OCI-LY1 (cell line): ENCODE measurements around the gene KCNK7.
A peak's percentile ranks its signal among the peaks of the same experiment; 100 is the strongest.

Source experiments
- H2AFZ ChIP-seq: fragments of 200-600 bp; sonication (generic), shearing (Covaris generic); 2 replicates; pipeline ENCODE4 v1.6.0; 2014; ENCODE audit warnings: antibody characterized with exemption, mild to moderate bottlenecking, low read length
- H3F3A ChIP-seq: fragments of 200-600 bp; sonication (generic), shearing (Covaris generic); 2 replicates; pipeline ENCODE4 v1.6.0; 2014; ENCODE audit warnings: mild to moderate bottlenecking, antibody characterized with exemption, low read length, moderate library complexity; ENCODE audit not compliant: insufficient read depth
- H3K27ac ChIP-seq: fragments of 200-600 bp; sonication (generic); 2 replicates; pipeline ENCODE4 v1.5.1; 2014; ENCODE audit warnings: low read length, mixed run types, mild to moderate bottlenecking, low read depth; ENCODE audit not compliant: poor library complexity, severe bottlenecking
- H3K27me3 ChIP-seq: fragments of 200-600 bp; sonication (generic); 2 replicates; pipeline ENCODE4 v1.6.0; 2014; ENCODE audit warnings: antibody characterized with exemption, mild to moderate bottlenecking, low read length, moderate library complexity; ENCODE audit not compliant: insufficient read depth
- H3K36me3 ChIP-seq: fragments of 200-600 bp; sonication (generic); 2 replicates; pipeline ENCODE4 v1.6.1; 2014; ENCODE audit warnings: mild to moderate bottlenecking, antibody characterized with exemption, low read length, moderate library complexity, mixed read lengths; ENCODE audit not compliant: insufficient read depth
- H3K4me1 ChIP-seq: fragments of 200-600 bp; sonication (generic); 2 replicates; pipeline ENCODE4 v1.5.1; 2014; ENCODE audit warnings: mild to moderate bottlenecking, low read length, moderate library complexity; ENCODE audit not compliant: insufficient read depth, severe bottlenecking
- H3K4me2 ChIP-seq: fragments of 200-600 bp; sonication (generic), shearing (Covaris generic); 2 replicates; pipeline ENCODE4 v1.6.1; 2014; ENCODE audit warnings: low read length
- H3K4me3 ChIP-seq: fragments of 200-600 bp; sonication (generic); 2 replicates; pipeline ENCODE4 v1.5.1; 2014; ENCODE audit warnings: low read length, low read depth, mild to moderate bottlenecking, mixed read lengths; ENCODE audit not compliant: poor library complexity, severe bottlenecking
- H3K79me2 ChIP-seq: fragments of 200-600 bp; shearing (Covaris generic); 2 replicates; pipeline ENCODE4 v1.6.1; 2016; ENCODE audit warnings: mixed run types, low read length, mixed read lengths; ENCODE audit not compliant: insufficient read depth
- H3K9ac ChIP-seq: fragments of 200-600 bp; sonication (generic), shearing (Covaris generic); 2 replicates; pipeline ENCODE4 v1.6.1; 2014; ENCODE audit warnings: mild to moderate bottlenecking, low read length, mixed read lengths
- H3K9me2 ChIP-seq: fragments of 200-600 bp; sonication (generic), shearing (Covaris generic); 2 replicates; pipeline ENCODE4 v1.6.1; 2014; ENCODE audit warnings: low read depth, mild to moderate bottlenecking, low read length, mixed read lengths
- H3K9me3 ChIP-seq: fragments of 200-600 bp; shearing (Covaris generic); 2 replicates; pipeline ENCODE4 v1.6.1; 2014; ENCODE audit warnings: low read length, mixed read lengths
- H4K20me1 ChIP-seq: fragments of 200-600 bp; sonication (generic), shearing (Covaris generic); 2 replicates; pipeline ENCODE4 v1.6.0; 2016; ENCODE audit warnings: mild to moderate bottlenecking, low read length; ENCODE audit not compliant: insufficient read depth
- EZH2 ChIP-seq: fragments of 200-600 bp; sonication (generic), shearing (Covaris generic); IDR thresholded peaks from 2 replicates; pipeline ENCODE4 v1.8.0; 2017; ENCODE audit warnings: borderline replicate concordance, mixed run types, mild to moderate bottlenecking, antibody characterized with exemption, low read length, moderate library complexity, mixed read lengths
- TF ChIP-seq, protein P1 (sequence below): fragments of 200-600 bp; sonication (generic), shearing (Covaris generic); IDR thresholded peaks from 2 replicates; pipeline ENCODE4 v1.5.1; 2017; ENCODE audit warnings: mild to moderate bottlenecking, antibody characterized with exemption, low read length, moderate library complexity, mixed read lengths

Gene KCNK7

DNA sequence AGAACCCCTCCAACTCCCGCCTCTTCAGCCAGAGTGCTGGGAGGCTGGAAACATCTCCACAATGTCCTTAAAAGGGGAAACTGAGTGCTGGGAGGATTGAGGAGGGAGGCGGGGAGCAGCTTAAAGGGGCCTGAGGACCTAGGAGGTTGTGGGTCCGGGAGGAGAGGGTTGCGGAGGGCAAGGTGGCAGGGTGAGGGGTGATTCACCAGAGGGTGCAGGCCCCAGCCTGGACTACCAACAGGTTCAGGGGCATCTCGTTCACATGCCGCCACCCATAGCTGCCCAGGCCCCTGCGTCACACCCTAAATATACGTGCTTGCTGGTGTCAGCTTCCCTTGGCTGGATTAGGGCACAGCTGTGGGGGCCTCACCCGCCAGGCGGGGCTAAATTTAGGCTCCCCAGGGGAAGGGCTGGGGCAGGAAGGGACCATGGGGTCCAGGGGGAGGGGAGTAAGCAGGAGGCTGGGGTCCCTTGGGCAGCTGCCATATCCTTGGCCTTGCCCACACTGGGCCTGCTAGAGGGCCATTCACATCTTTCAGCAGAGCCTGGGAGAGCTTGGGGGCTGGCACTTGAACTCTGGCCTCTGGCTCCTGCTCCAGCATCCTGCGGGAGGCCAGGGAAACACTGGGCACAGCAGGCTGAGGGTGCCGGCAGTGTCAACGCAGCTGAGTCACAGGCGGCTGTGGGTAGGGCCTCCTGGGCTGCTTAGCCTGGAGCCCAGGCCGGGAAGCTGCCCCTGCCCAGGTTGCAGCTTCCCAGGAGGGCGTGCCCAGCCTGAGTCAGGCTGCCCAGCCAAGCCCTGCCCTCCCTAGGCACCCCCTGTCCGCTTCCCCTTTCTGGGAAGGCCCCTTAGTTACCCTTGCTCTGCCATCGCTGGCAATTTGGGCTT, 18.5 kb downstream of the KCNK7 start:
- no peak overlapping the region for H3K27ac ChIP-seq
- peaks cover 5% of the 10 kb centered on the region for H3K27me3 ChIP-seq
- TF ChIP-seq, protein P1, sequence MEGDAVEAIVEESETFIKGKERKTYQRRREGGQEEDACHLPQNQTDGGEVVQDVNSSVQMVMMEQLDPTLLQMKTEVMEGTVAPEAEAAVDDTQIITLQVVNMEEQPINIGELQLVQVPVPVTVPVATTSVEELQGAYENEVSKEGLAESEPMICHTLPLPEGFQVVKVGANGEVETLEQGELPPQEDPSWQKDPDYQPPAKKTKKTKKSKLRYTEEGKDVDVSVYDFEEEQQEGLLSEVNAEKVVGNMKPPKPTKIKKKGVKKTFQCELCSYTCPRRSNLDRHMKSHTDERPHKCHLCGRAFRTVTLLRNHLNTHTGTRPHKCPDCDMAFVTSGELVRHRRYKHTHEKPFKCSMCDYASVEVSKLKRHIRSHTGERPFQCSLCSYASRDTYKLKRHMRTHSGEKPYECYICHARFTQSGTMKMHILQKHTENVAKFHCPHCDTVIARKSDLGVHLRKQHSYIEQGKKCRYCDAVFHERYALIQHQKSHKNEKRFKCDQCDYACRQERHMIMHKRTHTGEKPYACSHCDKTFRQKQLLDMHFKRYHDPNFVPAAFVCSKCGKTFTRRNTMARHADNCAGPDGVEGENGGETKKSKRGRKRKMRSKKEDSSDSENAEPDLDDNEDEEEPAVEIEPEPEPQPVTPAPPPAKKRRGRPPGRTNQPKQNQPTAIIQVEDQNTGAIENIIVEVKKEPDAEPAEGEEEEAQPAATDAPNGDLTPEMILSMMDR: no peak
- no peak for TF ChIP-seq EZH2
- peaks cover 34% of the 10 kb centered on the region for H3K4me1 ChIP-seq
- H3F3A ChIP-seq: no peaks in the 10 kb centered on the region; the same call in 1 of the 2 replicates
- H3K4me3 ChIP-seq: no peak overlapping the region
- no peaks in the 10 kb centered on the region for H3K9me2 ChIP-seq
- no peak overlapping the region for H3K9ac ChIP-seq
- H4K20me1 ChIP-seq: no peaks in the 10 kb centered on the region
- no peaks in the 10 kb centered on the region; the same call in 1 of the 2 replicates for H3K36me3 ChIP-seq
- H3K9me3 ChIP-seq: no peaks in the 10 kb centered on the region
- peak overlapping the region; percentile 63; the same call in 1 of the 2 replicates for H3K4me2 ChIP-seq
- H3K79me2 ChIP-seq: no peaks in the 10 kb centered on the region
- no peak overlapping the region for H2AFZ ChIP-seq

- Histone ChIP-seq H3K4me2 (peak overlapping the region; percentile 63), H3K27ac (no peak overlapping the region), H3K9ac (peak overlapping the region; percentile 48; the same call in 1 of the 2 replicates), H3K9me2 (no peaks in the 10 kb centered on the region), H3K79me2 (no peaks in the 10 kb centered on the region), H3F3A (no peaks in the 10 kb centered on the region; the same call in 1 of the 2 replicates), H2AFZ (no peak overlapping the region), H4K20me1 (no peaks in the 10 kb centered on the region), H3K4me3 (peak overlapping the region; percentile 54), H3K36me3 (no peaks in the 10 kb centered on the region; the same call in 1 of the 2 replicates), H3K27me3 (peaks cover 5% of the 10 kb centered on the region; the same call in 1 of the 2 replicates), H3K4me1 (peaks cover 42% of the 10 kb centered on the region), H3K9me3 (no peaks in the 10 kb centered on the region)
- no peak for TF ChIP-seq EZH2
- TF ChIP-seq, protein P1: no peak
Measured at GRCh38 chr11:65576232-65576866, 19.3 kb downstream of the KCNK7 start.

DNA sequence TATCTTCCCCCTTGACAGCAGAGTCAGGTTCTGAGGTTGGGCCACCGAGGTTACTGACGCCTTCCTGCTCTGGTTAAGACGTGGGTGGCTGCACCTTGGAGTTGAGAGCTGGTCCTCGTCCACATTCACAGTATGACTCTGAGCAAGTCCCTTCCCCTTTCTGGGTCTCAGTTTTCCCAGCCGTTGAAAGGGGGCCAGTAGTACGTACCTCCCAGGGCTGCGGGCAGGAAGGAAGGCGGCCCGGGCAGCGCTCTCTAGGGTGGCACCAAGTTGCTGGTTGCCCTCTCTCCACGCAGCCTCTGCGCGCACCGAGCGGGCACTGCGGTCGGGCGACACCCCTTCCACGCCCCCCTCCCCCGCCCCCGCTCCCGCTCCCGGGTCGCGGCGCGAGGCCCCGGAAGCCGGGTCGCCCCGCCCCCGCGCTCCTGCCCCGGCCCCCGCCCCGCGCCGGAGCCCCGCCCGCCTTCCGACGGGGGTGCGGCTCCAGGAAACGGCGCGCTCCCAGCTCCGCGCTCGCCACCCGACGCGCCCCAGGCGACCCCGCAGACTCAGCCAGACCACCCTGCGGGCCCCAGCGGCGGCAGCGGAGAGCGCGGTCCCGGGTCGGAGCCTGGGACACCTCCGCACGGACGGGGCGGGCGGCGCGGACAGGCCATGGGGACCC, 19.9 kb downstream of the KCNK7 start, which contains the start of gene EHBP1L1:
TSS of gene EHBP1L1 (plus strand) at position 486 of the 664 bp plus-strand sequence. CDS start 250 bp downstream, outside the sequence.
- TF ChIP-seq, protein P1: no peak
- no peak for TF ChIP-seq EZH2
- Histone ChIP-seq H3K27me3 (0 out of 2 replicates have a peak, but pooled peaks cover 5% of the 10 kb centered on the region), H3F3A (no peaks in the 10 kb centered on the region; the same call in 1 of the 2 replicates), H3K79me2 (no peaks in the 10 kb centered on the region), H4K20me1 (no peaks in the 10 kb centered on the region), H3K4me2 (peak within 1 kb of the TSS; percentile 84), H3K9me2 (no peaks in the 10 kb centered on the region), H2AFZ (no peak within 1 kb of the TSS), H3K9me3 (no peaks in the 10 kb centered on the region), H3K4me3 (peak within 1 kb of the TSS; percentile 83), H3K9ac (peak within 1 kb of the TSS; percentile 59; the same call in 1 of the 2 replicates), H3K4me1 (peaks cover 48% of the 10 kb centered on the region), H3K36me3 (no peaks in the 10 kb centered on the region; the same call in 1 of the 2 replicates), H3K27ac (peak within 1 kb of the TSS; percentile 35)
